HG03442 (cell line): Measurements from ENCODE around the gene CEP76.

Experiments used
- ATAC-seq: cut with Tn5 transposase; IDR thresholded peaks from one replicate; pipeline ENCODE4 v1.9.1; 2021; ENCODE audit warnings: mild to moderate bottlenecking, moderate library complexity; ENCODE audit not compliant: unreplicated experiment

CEP76 gene, protein sequence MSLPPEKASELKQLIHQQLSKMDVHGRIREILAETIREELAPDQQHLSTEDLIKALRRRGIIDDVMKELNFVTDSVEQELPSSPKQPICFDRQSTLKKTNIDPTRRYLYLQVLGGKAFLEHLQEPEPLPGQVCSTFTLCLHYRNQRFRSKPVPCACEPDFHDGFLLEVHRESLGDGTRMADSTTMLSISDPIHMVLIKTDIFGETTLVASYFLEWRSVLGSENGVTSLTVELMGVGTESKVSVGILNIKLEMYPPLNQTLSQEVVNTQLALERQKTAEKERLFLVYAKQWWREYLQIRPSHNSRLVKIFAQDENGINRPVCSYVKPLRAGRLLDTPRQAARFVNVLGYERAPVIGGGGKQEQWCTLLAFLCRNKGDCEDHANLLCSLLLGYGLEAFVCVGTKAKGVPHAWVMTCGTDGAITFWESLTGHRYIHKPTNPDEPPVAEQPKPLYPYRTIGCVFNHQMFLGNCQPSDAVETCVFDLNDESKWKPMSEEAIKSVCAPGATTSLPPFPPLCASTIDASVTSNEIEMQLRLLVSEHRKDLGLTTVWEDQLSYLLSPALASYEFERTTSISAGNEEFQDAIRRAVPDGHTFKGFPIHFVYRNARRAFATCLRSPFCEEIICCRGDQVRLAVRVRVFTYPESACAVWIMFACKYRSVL

DNA sequence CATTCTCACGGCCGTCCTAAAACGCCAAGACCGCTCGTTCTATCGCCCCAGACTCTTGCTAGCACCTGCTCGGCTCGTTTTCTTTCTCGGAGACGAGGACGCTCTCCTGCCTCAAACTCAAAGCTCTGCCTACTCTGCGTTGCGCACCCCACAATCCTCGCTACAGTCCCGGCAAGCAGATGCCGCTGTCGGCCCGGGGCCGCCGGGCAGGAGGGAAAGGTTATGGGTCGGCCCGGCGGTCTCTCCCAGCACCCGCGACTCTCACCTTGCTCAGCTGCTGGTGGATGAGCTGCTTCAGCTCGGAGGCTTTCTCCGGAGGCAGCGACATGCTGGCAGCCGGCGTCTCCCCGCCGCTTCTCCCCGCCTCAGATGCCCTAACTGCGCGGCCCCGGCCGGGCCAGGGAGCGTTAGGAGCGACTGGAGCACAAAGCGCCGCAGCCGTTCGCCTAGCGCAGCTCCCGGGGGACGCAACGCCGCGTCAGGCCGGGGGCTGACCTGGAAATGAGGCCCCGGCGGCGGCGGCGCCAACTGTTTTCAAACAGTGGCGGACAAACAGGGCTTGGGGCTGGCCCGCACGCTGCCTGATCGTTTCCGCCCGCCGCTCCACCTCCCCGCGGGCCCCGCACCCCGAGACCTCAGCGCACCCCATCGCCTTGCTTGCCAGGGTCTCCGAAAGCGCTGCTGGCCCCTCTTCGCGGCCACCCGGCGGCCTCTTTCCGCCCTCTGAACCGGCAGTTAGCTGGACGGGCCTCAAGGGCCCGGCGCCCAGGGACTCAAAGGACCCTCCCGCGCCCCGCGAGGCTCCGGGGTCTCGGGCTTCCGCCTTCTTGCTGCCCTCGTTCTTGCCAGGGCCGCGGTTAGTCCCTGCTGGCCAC is at the start of gene CEP76, which contains the start of gene PSMG2:
Gene CEP76, minus strand, starts transcription at position 503 of the 875 bp plus-strand sequence. Its CDS starts 175 bp downstream, at position 328.
Gene PSMG2, plus strand, starts transcription at position 822 of the 875 bp plus-strand sequence. CDS start 66 bp downstream, outside the sequence.
- ATAC-seq: peak; percentile 83

DNA sequence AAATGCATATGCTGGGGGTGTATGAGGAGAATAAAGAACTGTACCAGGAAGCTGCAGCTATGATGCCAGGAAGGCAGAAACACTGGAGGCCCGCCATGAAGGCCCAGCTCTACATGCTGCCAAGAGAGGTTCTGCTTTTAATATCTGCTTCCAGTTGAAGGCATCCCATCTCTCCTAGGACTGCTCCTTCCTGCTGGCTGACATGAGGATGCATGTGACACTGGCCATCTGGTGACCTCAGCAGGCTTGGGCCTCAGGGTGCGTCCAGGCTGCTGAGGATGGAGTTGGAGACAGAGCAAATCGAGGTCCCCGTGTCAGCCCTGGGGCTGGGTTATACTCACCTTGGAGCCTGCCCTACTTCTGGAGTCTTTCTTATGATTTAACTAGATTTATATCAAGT is 49.4 kb upstream of the CEP76 start:
- ATAC-seq: no peak

DNA sequence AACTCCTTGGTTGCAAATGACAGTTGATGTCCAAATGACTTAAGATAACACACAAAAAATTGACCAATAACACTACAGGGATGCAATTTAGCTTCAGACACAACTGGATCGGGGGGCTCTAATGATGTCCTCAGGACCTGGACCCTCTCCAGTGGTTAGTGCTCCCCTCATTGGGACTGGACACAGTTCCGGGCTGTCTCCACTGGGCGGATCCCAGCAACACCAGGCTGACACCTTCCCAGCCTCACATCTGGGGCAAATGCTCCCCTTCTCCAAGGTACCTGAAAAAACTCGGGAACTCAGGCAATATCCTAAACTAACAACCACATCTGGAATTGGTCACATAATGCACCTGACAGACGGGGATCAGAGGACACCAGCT is 49.0 kb upstream of the CEP76 start:
- ATAC-seq: no peak

DNA sequence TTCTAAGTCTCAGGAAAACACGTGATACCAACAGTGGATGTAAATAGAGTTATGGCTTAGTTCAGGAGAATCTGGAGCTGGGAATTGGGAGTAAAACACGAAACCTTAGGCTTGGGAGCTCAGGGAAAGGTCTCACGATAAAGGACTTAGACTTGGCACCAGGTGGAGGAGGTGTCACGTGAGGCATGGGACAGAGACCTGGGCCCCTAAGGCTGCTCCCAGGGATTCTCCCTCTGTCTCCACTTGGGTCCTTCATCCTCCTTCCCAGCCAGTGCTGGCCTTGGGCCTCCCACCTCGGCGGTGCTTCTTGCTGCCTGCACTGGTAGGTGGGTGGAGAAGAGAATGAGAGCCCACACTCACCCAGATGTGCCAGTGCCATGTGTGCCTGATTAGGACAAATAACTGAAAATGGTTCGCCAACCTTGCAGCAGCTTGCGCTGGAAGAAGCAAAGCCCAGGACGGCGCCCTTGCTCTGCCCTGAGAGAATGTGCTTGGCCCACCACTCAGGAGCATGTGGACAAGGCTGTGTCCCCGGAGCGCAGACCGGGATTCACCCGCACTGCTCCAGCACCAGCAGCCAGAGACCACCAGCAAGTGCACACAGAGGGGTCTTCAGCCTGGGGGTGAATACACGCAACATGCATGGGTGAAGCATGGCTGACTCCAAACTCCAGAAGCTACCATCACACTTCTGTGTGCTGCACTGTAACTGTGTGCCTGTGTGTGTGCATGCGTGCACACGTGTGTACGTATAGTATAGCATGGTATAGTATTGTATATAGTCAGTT is 48.4 kb upstream of the CEP76 start:
- ATAC-seq: no peak

DNA sequence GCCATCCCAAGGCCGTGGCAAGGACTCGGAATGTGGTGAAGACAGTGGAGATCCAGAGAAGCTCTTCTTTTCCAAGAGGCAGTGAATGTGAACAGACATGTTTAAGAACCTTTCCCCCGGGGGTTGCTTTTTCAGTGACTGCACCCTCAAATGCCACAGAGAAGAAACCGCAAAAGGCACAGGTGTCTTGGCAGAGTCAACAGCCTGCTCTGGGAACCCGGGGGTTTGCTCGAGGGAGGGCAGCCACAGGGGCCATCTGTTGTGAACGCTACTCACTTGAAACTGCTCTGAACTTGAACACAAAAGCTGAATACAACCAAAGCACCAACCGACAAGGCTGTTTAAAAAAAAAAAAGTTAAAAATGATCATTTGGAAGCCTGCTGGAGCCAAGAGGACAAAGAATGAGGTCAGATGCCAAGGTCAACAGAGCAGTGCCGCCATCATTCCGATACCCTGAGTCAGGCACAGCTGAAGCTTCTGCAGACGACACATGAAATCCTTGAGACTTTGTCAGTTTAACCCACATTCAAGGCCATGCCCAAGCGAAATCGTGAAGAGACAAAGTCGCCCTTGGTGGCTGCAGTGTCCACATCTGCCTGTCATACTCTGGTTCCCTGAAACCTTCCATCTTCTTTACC is 47.7 kb upstream of the CEP76 start:
- no peak for ATAC-seq

DNA sequence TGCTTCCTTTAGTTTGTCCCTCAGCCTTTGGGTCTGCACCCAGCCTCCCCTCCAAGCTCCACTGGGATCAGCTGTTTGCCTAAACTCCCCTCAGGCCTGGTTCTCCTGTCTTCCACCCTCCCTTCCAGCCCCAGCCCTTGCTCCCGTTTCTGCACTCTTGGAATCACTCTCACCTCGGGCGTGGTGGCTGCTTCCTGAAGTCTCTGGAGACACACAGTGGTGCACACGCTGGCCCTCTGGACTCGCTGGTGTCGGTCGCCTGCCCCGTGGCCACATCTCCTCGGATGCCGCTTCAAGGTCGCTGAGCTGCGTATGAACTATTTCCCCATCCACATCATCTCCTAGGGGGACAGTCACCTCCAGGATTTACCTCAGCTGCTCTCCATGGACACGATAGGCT is 46.6 kb upstream of the CEP76 start:
- ATAC-seq: no peak

DNA sequence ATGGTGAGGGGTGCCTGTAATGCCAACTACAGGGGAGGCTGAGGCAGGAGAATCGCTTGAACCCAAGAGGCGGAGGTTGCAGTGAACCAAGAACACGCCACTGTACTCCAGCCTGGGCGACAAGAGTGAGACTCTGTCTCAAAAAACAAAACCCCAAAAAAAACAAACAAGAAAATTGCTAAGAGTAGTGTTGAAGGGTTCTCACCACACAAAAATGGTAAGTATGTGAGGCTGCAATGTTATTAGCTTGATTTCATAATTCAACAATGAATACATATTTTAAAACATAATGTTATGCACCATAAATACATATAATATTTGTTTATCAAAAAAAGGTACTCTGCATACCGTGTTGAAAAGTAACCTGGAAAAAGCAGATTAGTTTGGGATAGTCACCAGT is 46.1 kb upstream of the CEP76 start:
- no peak for ATAC-seq

DNA sequence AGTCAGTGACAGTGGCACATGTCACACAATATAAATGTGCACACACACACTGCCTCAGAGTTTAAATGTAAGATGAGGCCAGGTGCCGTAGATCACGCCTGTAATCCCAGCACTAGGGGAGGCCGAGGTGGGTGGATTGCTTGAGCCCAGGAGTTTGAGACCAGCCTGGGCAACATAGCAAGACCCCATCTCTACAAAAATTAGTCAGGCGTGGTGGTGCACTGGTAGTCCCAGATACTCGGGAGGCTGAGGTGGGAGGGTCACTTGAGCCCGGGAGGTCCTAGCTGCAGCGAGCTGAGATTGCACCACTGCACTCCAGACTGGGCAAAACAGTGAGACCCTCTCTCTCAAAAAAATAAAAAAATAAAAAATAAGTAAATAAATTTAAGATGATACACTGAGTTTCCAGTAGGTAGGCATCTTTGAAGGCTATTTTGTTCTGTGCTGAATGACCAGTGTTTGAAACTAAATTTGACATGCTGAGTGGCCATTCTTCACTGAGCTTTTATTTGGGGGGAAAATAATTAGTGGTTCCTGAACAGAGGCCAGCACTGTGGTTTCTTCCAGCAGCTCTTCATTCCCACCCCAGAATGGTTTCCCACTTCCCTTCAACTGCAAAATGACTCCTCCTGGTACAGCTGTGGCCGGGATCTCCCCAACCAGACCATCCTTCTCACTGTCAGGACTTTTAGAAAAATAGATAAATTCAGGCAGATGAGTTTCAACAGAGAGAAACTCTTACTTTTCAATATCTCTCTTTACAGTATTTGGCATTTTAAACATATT is 45.2 kb upstream of the CEP76 start:
- ATAC-seq: no peak

DNA sequence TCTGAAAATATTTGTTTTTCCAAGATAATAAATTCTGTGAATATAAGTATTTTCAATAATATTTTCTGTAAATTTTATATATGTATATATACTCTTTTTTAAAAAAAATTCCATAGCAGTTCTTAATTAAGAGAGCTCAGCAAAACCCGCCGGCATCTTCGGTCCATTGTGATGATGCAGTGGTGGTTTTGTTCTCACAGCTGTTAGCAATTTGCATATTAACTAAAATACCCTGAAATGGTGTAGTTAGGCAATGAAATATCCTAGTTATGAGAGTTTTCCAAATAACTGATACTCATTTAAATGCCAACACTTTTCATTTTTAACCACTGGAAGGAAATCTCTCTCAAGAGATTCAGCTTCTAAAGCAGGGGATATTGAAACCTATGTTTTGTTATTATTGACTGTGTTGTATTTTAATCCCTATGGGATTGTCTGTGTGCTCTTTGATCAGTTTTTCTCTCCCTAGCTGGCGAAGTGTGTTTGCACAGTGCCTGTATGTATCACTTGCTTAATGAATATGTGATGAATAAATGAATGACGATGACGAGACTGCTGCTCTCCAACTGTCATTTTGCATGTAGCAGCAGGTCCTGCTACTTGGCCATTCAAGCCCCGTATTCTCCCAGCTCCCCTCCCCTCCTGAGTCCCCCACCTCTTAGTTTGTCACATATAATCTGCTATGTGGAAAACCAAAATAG is 42.7 kb upstream of the CEP76 start:
- no peak for ATAC-seq

DNA sequence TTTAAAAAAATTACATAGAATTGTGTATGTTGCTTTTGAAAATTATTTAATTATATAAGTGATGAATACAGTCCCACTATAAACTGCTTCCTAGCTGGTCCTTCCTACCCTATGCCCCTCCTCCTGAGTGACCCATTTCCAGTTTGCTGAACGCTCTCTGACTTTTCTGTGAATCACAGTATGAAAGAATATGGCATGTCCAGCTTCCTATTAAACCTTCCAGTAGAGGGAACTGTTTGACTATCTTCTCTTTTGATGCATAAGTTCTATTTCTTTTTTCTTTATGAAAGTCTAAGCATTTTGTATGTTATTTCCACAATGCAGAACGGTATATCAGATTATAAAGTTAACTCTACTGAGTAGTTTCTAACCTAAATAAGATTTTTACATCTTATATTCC is 41.6 kb upstream of the CEP76 start:
- no peak for ATAC-seq

DNA sequence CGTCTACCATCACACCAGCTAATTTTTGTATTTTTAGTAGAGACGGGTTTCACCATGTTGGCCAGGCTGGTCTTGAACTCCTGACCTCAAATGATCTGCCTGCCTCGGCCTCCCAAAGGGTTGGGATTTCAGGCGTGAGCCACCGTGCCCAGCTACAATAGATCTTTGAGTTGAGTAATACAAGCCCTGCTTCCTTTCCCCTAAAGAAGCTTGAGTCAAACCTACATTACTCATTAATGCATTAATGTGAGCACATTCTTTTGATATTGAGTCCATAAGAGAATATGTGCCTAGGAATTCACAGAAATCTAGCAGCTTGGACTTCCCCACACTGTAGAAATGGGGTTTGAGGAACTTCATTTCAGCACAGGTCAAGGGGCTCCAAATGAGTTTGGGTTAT is 39.9 kb upstream of the CEP76 start:
- no peak for ATAC-seq

DNA sequence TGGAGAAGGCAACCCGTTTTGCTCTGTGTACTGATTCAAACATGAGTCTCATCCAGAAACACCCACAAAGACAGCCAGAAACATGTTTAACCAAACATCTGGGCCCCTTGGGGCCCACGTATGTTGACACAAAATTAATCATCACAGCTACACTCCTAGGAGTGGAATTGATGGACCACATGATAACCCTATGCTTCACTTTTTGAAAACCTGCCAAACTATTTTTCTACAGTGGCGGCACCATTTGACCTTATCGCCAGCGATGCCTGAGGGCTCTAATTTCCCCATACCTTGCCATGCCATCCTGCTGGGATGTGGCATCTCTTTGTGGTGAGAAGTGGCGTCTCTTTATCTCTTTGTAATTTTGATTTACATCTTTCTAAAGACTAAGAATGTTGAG is 38.8 kb upstream of the CEP76 start:
- ATAC-seq: no peak

DNA sequence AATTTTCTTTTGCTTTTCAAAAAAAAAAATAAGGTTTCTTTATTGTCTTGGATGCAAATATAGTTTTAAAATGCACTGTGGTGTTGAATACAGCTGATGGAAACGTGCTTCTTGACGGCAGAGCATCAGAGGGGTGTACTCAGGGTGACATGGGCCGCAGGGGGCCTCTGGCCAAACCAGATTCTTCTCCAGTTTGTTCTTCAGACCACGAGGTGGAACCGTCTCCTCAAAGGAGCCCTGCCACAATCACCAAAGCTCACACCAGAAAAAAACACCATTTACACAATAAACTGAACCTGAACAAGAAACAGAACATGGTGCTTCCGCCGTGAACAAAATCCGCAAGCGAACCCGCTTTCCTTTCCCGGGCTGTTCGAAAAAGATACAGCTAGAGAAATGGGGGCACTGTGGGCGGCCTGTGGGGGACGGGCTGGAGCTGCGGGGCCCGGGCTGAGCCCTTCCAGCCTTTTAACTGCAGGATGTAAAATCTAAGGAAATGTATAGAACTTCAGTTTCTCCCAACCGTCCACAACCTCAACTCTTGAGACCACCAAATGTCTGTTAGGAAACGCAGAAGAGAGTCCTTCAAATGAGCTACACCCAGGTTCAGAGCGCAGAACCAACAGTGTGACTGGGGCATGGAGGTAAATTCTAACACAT is 34.9 kb upstream of the CEP76 start:
- ATAC-seq: no peak

DNA sequence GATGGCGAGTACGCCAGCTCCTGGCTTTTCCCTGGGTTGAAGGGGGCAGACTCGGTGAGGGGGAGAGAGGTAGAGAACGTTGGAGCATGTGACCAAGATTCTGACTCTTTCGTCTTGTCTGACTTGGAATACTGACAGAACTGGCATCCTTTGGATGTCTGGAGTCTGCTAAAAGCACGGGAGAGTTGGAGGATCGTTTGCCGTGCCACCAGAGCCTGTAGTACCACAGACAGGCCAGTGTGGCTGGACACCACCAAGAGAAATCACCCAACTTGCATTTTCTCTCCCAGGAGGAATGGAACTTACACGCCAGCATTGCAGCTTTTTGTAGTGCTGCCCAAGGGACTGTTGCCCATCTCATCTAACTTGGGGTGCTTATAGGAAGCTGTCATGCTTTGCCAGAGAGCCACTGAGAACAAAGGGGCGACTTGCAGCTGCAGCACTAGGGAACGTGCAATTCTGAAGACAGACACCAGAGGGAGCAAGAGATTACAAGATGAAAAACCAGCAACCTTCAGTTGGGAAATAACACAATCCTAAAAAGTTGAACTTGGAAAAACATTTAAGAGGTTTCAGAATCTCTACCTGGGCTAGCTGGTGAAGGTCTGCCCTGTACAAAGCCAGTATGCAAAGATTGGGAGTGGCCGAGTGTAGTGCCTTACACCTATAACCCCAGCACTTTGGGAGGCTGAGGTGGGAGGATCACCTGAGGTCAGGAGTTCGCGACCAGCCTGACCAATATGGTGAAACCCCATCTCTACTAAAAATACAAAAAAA is 24.4 kb upstream of the CEP76 start:
- no peak for ATAC-seq

DNA sequence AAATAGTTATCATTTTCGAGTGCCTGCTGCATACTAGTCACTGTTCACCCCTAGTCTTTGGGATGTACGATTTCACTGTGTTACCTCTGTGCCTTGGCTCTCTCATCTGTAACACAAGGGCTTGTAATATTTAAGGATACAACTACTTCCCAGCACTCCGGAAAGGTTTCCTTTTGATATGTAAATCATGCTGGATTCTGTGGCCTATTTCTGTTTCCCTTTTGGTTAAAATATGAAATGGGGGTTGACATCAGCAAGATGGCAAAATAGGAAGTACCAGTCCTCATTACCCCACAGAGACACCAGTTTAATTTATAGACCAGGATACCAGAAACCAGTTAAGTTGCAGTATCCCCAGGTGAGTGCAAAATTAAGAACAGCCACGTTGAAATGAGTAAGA is 23.8 kb upstream of the CEP76 start:
- no peak for ATAC-seq

DNA sequence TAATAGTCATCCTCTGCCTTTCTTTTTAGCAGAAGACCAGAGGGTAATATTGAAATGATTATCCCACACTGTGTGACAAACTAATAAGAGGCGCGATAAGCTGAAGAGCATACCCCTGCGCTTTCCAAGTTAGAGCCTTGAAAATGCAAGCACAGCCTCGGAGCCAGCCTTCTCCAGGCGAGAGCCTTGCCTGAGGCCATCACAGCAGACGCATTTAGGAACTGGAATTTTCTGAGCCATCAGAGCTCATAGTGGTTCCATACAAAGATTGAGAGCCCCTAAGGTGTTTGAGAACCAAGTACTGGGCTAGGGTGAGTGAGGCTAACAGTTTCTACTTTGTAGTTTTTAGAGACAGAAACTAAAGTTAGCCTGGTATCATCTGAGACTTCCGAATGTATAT is 20.2 kb upstream of the CEP76 start:
- no peak for ATAC-seq

DNA sequence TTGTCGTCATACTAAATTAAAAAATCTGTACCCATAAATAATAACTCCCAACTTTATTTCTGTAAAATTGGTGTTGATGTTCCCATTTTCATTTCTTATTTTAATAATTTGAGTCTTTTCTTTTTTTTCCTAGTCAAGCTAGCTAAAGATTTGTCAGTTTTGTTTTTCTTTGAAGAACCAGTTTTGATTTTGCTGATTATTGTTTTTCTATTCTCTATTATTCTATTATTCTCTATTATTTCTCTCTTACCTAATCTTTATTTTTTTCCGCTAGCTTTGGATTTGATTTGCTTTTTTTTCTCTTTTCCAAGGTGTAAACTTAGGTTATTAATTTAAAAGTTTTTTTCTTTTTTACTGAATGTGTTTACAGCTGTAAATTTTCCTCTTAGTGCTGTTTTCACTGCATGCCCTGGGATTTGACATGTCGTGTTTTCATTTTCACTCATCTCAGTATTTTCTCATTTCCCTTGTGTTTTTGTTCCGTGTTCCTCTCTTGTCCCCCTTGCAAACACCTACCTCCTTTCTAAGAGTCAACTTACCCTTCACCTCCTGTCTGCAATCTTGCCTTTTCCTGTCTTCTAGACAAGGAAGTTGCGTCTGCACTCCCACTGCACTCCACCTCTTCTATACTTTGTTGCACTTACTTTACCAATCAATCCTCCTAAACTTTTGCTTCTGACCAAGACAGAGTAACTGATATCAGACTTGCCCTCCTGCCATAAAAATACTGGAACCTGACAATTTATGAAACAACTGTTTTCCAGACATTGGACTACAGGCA is 19.2 kb upstream of the CEP76 start:
- ATAC-seq: no peak
